ENCODE results near the gene TBX18. TPM values are rescaled to one million over a fixed set of nuclear protein-coding genes. Genes with fewer than 3 reads are reported as not detected.
A peak's percentile ranks its signal among the peaks of the same experiment; 100 is the strongest.

The TBX18 gene
- total and polyA plus RNA-seq, 9 of the 15 experiments (the other 6 are each of a cell fraction or from before 2014, with no cell fraction given) = 4.0 to 36.1 (median 20.7) TPM

- TF ChIP-seq, protein P1, sequence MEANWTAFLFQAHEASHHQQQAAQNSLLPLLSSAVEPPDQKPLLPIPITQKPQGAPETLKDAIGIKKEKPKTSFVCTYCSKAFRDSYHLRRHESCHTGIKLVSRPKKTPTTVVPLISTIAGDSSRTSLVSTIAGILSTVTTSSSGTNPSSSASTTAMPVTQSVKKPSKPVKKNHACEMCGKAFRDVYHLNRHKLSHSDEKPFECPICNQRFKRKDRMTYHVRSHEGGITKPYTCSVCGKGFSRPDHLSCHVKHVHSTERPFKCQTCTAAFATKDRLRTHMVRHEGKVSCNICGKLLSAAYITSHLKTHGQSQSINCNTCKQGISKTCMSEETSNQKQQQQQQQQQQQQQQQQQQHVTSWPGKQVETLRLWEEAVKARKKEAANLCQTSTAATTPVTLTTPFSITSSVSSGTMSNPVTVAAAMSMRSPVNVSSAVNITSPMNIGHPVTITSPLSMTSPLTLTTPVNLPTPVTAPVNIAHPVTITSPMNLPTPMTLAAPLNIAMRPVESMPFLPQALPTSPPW (CRISPR knock-in tag; IDR thresholded peaks at IDR 0.05) = 0 out of 2 replicates have a peak, but pooled peaks have one; percentile 12
- no peak for TF ChIP-seq SAP30 (IDR thresholded peaks at IDR 0.05; ENCODE audit: borderline replicate concordance, insufficient read depth, low read depth, low read length, poor library complexity, severe bottlenecking)
- 0 out of 2 replicates have a peak, but pooled peaks have one; percentile 20 for TF ChIP-seq FOSL1 (tag; conservative IDR thresholded peaks at IDR 0.05)
Measured at GRCh38 chr6:84641076-84641475, 123.3 kb downstream of the TBX18 start (continued).

DNA sequence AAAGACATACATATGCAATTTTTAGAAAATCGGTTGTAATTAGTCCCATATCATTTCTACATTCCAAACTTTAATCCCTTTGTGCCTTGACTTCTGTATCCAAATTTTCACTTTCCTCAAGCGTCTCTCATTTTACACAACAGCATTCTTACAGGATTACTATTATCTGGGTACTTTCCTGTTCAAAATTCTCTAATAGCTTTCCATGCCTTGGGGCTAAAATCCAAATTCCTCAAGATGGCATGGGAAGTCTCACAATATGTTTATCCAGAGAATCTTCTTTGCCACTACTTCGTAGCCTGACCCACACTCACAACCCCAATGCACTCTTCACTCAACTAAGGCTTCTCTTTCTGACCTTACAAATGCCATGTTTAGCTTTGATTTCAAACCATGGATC, 125.0 kb downstream of the TBX18 start:
- ATAC-seq (no peak), FAIRE-seq (no peak), DNase-seq (ENCODE audit: extremely low read depth in 1 of 4, low spot score in 3 of 4) (no peak)
- ChIA-PET POLR2A (no interaction called here), CTCF (ENCODE audit: low intra/inter-chr PET ratio) (no interaction called here)
- Histone ChIP-seq H3K79me2 (ENCODE audit: control insufficient read depth, insufficient read depth, low read length) (no peaks in the 10 kb centered on the region), H3K27ac (ENCODE audit: extremely low read depth, low read depth, low read length) (no peak overlapping the region), H4K20me1 (replicated peaks; ENCODE audit: control insufficient read depth, insufficient read depth, low read length) (no peaks in the 10 kb centered on the region), H3K9ac (ENCODE audit: insufficient read depth in 1 of 2, low read depth in 2 of 2, low read length in 2 of 2) (no peak overlapping the region), H3K4me3 (no peak overlapping the region), H3K9me1 (ENCODE audit: control insufficient read depth, insufficient read depth, low read length) (no peaks in the 10 kb centered on the region), H3K4me2 (ENCODE audit: insufficient read depth, low read length) (no peak overlapping the region), H3K27me3 (ENCODE audit: control insufficient read depth in 2 of 2, insufficient read depth in 2 of 2, low read length in 2 of 2) (no peaks in the 10 kb centered on the region; a peak in 1 of 5 replicates), H3K4me1 (replicated peaks in 1 of 2; ENCODE audit: control insufficient read depth in 2 of 2, insufficient read depth in 2 of 2, low read length in 2 of 2) (no peaks in the 10 kb centered on the region), H3K9me3 (replicated peaks; ENCODE audit: control insufficient read depth, insufficient read depth, low read depth, low read length) (no peaks in the 10 kb centered on the region), H2AFZ (ENCODE audit: low read depth, low read length) (no peak overlapping the region), H3K36me3 (ENCODE audit: control insufficient read depth, insufficient read depth, low read length) (no peaks in the 10 kb centered on the region)
- intact Hi-C loops (cut with micrococcal nuclease) (no loop called here), in situ Hi-C loops (cut with MboI) (no loop called here)
- TF ChIP-seq HIVEP1 (CRISPR knock-in tag; IDR thresholded peaks at IDR 0.05) (no peak), COPS2 (conservative IDR thresholded peaks at IDR 0.05) (no peak), ZNF217 (CRISPR knock-in tag; IDR thresholded peaks at IDR 0.05) (no peak), HDAC3 (IDR thresholded peaks at IDR 0.05; ENCODE audit: borderline replicate concordance, partially characterized antibody) (no peak), STAT5A (IDR thresholded peaks at IDR 0.05; ENCODE audit: borderline replicate concordance, low read length) (no peak), SFPQ (IDR thresholded peaks at IDR 0.05; ENCODE audit: low read depth, low read length) (no peak), YBX1 (IDR thresholded peaks at IDR 0.05) (no peak), FOXP1 (CRISPR knock-in tag; IDR thresholded peaks at IDR 0.05) (no peak), ZEB2 (IDR thresholded peaks at IDR 0.05) (no peak), RBM17 (IDR thresholded peaks at IDR 0.05; ENCODE audit: borderline replicate concordance, low read depth, low read length) (no peak), ZNF584 (CRISPR knock-in tag; IDR thresholded peaks at IDR 0.05; ENCODE audit: low read depth) (no peak), SUPT5H (IDR thresholded peaks at IDR 0.05) (no peak), RFX7 (CRISPR knock-in tag; IDR thresholded peaks at IDR 0.05) (no peak), EP400 (IDR thresholded peaks at IDR 0.05) (no peak), MCM7 (IDR thresholded peaks at IDR 0.05) (no peak)
- BruUV-seq (replicated peaks) = no TSS peak
- 0% methylated on average over 3 of the region's 3 CpGs for WGBS (ENCODE audit: insufficient coverage, low coverage, missing lambda C conversion rate)
